Skeletal muscle tissue (tissue), 4 donors: ENCODE results near the gene PLEKHG4B. TPM values are rescaled to one million over a fixed set of nuclear protein-coding genes. Genes with fewer than 3 reads are reported as not detected.

ENCODE experiments used
- H3K27ac ChIP-seq: one replicate; pipeline ENCODE4 v1.7.0; 2013; ENCODE audit warnings: mild to moderate bottlenecking, low read depth, low read length, inconsistent platforms
- H3K27me3 ChIP-seq, 3 donors: one replicate each; pipeline ENCODE4 v1.7.0; 2013; ENCODE audit warnings: low read length in 3 of 3; ENCODE audit not compliant: control insufficient read depth in 3 of 3, insufficient read depth in 3 of 3
- H3K36me3 ChIP-seq, 3 donors: one replicate each; pipeline ENCODE4 v1.7.0; 2013; ENCODE audit warnings: low read length in 3 of 3; ENCODE audit not compliant: control insufficient read depth in 3 of 3, insufficient read depth in 3 of 3
- H3K4me1 ChIP-seq, 3 donors: one replicate each; pipeline ENCODE4 v1.7.0; 2013; ENCODE audit warnings: low read length in 3 of 3, mild to moderate bottlenecking in 3 of 3; ENCODE audit not compliant: control insufficient read depth in 3 of 3, insufficient read depth in 3 of 3
- H3K4me3 ChIP-seq, 3 donors: one replicate each; pipeline ENCODE4 v1.7.0; 2013; ENCODE audit warnings: low read length in 3 of 3
- H3K9ac ChIP-seq, 3 donors: one replicate each; pipeline ENCODE4 v1.7.0; 2013; ENCODE audit warnings: low read length in 3 of 3, mild to moderate bottlenecking in 3 of 3, moderate library complexity in 2 of 3, low read depth in 1 of 3
- H3K9me3 ChIP-seq, 3 donors: one replicate each; pipeline ENCODE4 v1.7.0; 2013; ENCODE audit warnings: low read length in 3 of 3; ENCODE audit not compliant: control insufficient read depth in 3 of 3
- total RNA-seq: library from RNA; depleted of rRNA; stranded (reverse); fragments of >200 nt; gene quantifications from one replicate; pipeline ENCODE4 v1.2.3, GENCODE V29; 2014
- donor health status: Osteomylitis.

The PLEKHG4B gene
- total RNA-seq, 1 donor from 2014 or later: 0.52 TPM

GRCh38 chr5:191036-191948 lies 99.3 kb downstream of the PLEKHG4B start, which contains the start of gene LRRC14B:
TSS of gene LRRC14B (plus strand) at chr5:191495. CDS start at chr5:191539, 44 bp downstream.
- Histone ChIP-seq H3K9ac (peak within 1 kb of the TSS; percentile 80 to 93 (median 84)), H3K27me3 (peaks cover 0 to 8% (median 4%) of the 10 kb centered on the region in 3 donors), H3K36me3 (peaks cover 9 to 24% (median 17%) of the 10 kb centered on the region in 3 donors), H3K4me3 (peak within 1 kb of the TSS; percentile 78 to 90 (median 88)), H3K4me1 (peaks cover 59 to 78% (median 74%) of the 10 kb centered on the region in 3 donors), H3K9me3 (no peaks in the 10 kb centered on the region), H3K27ac (peak within 1 kb of the TSS; percentile 98)

- H3K9me3 ChIP-seq: no peaks in the 10 kb centered on the region
- H3K9ac ChIP-seq: peak overlapping the region; percentile 78 to 93 (median 84)
- peak overlapping the region; percentile 98 for H3K27ac ChIP-seq
- peaks cover 9 to 24% (median 17%) of the 10 kb centered on the region in 3 donors for H3K36me3 ChIP-seq
- peaks cover 59 to 78% (median 76%) of the 10 kb centered on the region in 3 donors for H3K4me1 ChIP-seq
- peak overlapping the region; percentile 78 to 90 (median 88) for H3K4me3 ChIP-seq
- peaks cover 0 to 8% (median 4%) of the 10 kb centered on the region in 3 donors for H3K27me3 ChIP-seq
Observed at GRCh38 chr5:191949-192690, 100.2 kb downstream of the PLEKHG4B start.

GRCh38 chr5:192691-192969 lies 100.7 kb downstream of the PLEKHG4B start:
- Histone ChIP-seq H3K9me3 (no peaks in the 10 kb centered on the region), H3K27me3 (peaks cover 0 to 8% (median 0%) of the 10 kb centered on the region in 3 donors), H3K9ac (peak overlapping the region; percentile 78 to 93 (median 81)), H3K4me3 (peak overlapping the region; percentile 78 to 90 (median 88)), H3K36me3 (peaks cover 9 to 24% (median 17%) of the 10 kb centered on the region in 3 donors), H3K27ac (peak overlapping the region; percentile 98), H3K4me1 (peaks cover 57 to 75% (median 74%) of the 10 kb centered on the region in 3 donors)

GRCh38 chr5:192970-193831 lies 101.2 kb downstream of the PLEKHG4B start:
- H3K4me1 ChIP-seq: peaks cover 55 to 74% (median 73%) of the 10 kb centered on the region in 3 donors
- no peaks in the 10 kb centered on the region for H3K9me3 ChIP-seq
- H3K36me3 ChIP-seq: peaks cover 9 to 24% (median 17%) of the 10 kb centered on the region in 3 donors
- peak overlapping the region; percentile 98 for H3K27ac ChIP-seq
- peaks cover 0 to 8% (median 0%) of the 10 kb centered on the region in 3 donors for H3K27me3 ChIP-seq
- H3K4me3 ChIP-seq: peak overlapping the region; percentile 78 to 90 (median 88)
- peak overlapping the region; percentile 78 to 93 (median 81) for H3K9ac ChIP-seq

- Histone ChIP-seq H3K9ac (peak overlapping the region; percentile 78 to 93 (median 81)), H3K27me3 (peaks cover 0 to 8% (median 0%) of the 10 kb centered on the region in 3 donors), H3K4me3 (peak overlapping the region; percentile 52 to 90 (median 88)), H3K4me1 (peaks cover 51 to 73% (median 69%) of the 10 kb centered on the region in 3 donors), H3K9me3 (no peaks in the 10 kb centered on the region), H3K27ac (peak overlapping the region; percentile 98), H3K36me3 (peaks cover 9 to 29% (median 17%) of the 10 kb centered on the region in 3 donors)
Observed at GRCh38 chr5:194102-194501, 102.1 kb downstream of the PLEKHG4B start.

GRCh38 chr5:194603-195209 lies 102.7 kb downstream of the PLEKHG4B start:
- H3K9ac ChIP-seq: peak overlapping the region; percentile 59 to 85 (median 59)
- H3K9me3 ChIP-seq: no peaks in the 10 kb centered on the region
- H3K4me1 ChIP-seq: peaks cover 45 to 70% (median 63%) of the 10 kb centered on the region in 3 donors
- peaks cover 0 to 8% (median 0%) of the 10 kb centered on the region in 3 donors for H3K27me3 ChIP-seq
- H3K4me3 ChIP-seq: peak overlapping the region in 2 of 3 donors; percentile 65 to 69
- peak overlapping the region; percentile 98 for H3K27ac ChIP-seq
- H3K36me3 ChIP-seq: peaks cover 9 to 29% (median 17%) of the 10 kb centered on the region in 3 donors

GRCh38 chr5:195401-196160 lies 103.6 kb downstream of the PLEKHG4B start:
- Histone ChIP-seq H3K4me1 (peaks cover 37 to 69% (median 54%) of the 10 kb centered on the region in 3 donors), H3K27me3 (peaks cover 0 to 8% (median 0%) of the 10 kb centered on the region in 3 donors), H3K9ac (peak overlapping the region in 1 of 3 donors; percentile 50), H3K9me3 (no peaks in the 10 kb centered on the region), H3K36me3 (peaks cover 9 to 29% (median 17%) of the 10 kb centered on the region in 3 donors), H3K27ac (peak overlapping the region; percentile 98), H3K4me3 (peak overlapping the region in 1 of 3 donors; percentile 13)

- peaks cover 9 to 29% (median 17%) of the 10 kb centered on the region in 3 donors for H3K36me3 ChIP-seq
- peaks cover 33 to 67% (median 51%) of the 10 kb centered on the region in 3 donors for H3K4me1 ChIP-seq
- peak overlapping the region; percentile 98 for H3K27ac ChIP-seq
- peaks cover 0 to 8% (median 0%) of the 10 kb centered on the region in 3 donors for H3K27me3 ChIP-seq
- H3K4me3 ChIP-seq: no peak overlapping the region
- no peaks in the 10 kb centered on the region for H3K9me3 ChIP-seq
- no peak overlapping the region for H3K9ac ChIP-seq
Observed at GRCh38 chr5:196350-196749, 104.4 kb downstream of the PLEKHG4B start.
